Breast epithelium (tissue), 4 donors: ENCODE measurements around the gene PLEKHA8. TPM values are rescaled to one million over a fixed set of nuclear protein-coding genes. Genes with fewer than 3 reads are reported as not detected.

Source experiments
- DNase-seq, 2 donors: peaks; one replicate each; pipeline ENCODE4 v3.0.0-alpha.2; 2019; ENCODE audit warnings: low spot score in 2 of 2
- H3K27ac ChIP-seq, 2 donors: fragments of 200-600 bp; sonication (generic) in 1 of 2; one replicate each; pipeline ENCODE4 v1.5.1; 2016 to 2019; ENCODE audit warnings: mild to moderate bottlenecking in 1 of 2
- H3K27me3 ChIP-seq, 2 donors: fragments of 200-600 bp; sonication (generic) in 1 of 2; one replicate each; pipeline versions ENCODE4 v1.5.1 to v1.6.0; 2017 to 2019; ENCODE audit warnings: control low read depth in 1 of 2, mild to moderate bottlenecking in 1 of 2
- H3K36me3 ChIP-seq: fragments of 200-600 bp; one replicate; pipeline ENCODE4 v1.5.1; 2019
- H3K4me1 ChIP-seq, 2 donors: fragments of 200-600 bp; sonication (generic); one replicate each; pipeline ENCODE4 v1.5.1; 2016 to 2019; ENCODE audit warnings: control low read depth in 1 of 2
- H3K4me3 ChIP-seq, 3 donors: fragments of 200-600 bp; sonication (generic); 1 replicate in 2 of 3; 2 replicates in 1 of 3; pipeline ENCODE4 v1.5.1; 2016 to 2019; ENCODE audit warnings: mild to moderate bottlenecking in 3 of 3, moderate library complexity in 2 of 3
- H3K9me3 ChIP-seq, 2 donors: fragments of 200-600 bp; sonication (generic) in 1 of 2; one replicate each; pipeline ENCODE4 v1.5.1; 2016 to 2019; ENCODE audit warnings: control low read depth in 1 of 2
- POLR2A ChIP-seq: fragments of 450-650 bp; IDR thresholded peaks from one replicate; pipeline ENCODE4 v1.6.1; 2016; ENCODE audit warnings: antibody characterized with exemption, mild to moderate bottlenecking, moderate library complexity
- POLR2AphosphoS5 ChIP-seq, 3 donors: sonication (generic); formaldehyde crosslinking; IDR thresholded peaks; one replicate each; pipeline ENCODE4 v1.6.1; 2017; ENCODE audit warnings: antibody characterized with exemption in 3 of 3
- intact Hi-C: fragments of 100-400 bp; cut with DNase I; formaldehyde crosslinking; loops from one replicate; pipeline ENCODE4 v1.15.1; 2023; ENCODE audit warnings: low total_unique reads
- total RNA-seq, 3 donors: library from RNA; depleted of rRNA; stranded (reverse); fragments of >200 nt; gene quantifications; one replicate each; pipeline ENCODE4 v1.1.0, GENCODE V29; 2016
- TF ChIP-seq, protein P1 (sequence below), 3 donors: fragments of 450-650 bp; IDR thresholded peaks; one replicate each; pipeline ENCODE4 v1.5.1; 2016 to 2017; ENCODE audit warnings: antibody characterized with exemption in 3 of 3, mild to moderate bottlenecking in 3 of 3, moderate library complexity in 3 of 3

The PLEKHA8 gene
- total RNA-seq, 3 donors from 2014 or later, result 7.5 to 15.1 (median 14.0) TPM

DNA sequence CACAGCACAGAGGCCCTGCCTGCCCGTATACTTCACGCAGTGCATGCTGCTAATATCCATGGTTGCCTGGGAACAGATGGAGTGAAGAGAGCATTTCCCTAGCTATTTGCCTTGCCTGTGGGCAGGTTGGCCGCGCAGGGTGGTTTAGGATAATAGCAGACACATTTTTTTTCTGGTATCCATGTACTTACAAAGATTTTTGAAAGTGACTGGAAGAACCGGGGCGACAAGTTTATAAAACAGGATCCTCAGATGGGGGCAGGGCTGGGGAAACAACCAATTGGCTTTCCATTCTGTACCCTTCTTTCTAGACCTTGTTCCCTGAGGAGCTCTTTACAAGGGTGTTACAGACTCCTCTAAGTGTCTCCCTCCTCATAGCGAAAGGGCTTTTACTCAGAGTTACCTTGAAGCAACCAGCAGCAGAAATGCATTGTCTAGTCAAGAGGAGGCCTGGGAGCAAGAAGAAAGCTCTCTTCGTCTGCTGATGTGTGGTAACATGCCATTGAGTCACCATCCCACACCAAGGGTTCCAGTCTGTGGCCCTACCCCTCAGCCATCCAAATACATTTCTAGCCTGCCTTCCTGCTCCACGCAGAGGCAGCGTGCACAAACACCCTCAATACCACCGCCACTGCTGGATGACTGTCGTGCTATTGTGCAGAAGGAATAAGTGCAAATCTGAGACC, 138.1 kb downstream of the PLEKHA8 start:
- Histone ChIP-seq H3K27ac (peak overlapping the region; percentile 52 to 61), H3K9me3 (no peaks in the 10 kb centered on the region), H3K4me3 (no peak overlapping the region), H3K4me1 (peaks cover 0 to 24% of the 10 kb centered on the region in 2 donors), H3K27me3 (no peaks in the 10 kb centered on the region), H3K36me3 (no peaks in the 10 kb centered on the region)
- TF ChIP-seq POLR2A (no peak), POLR2AphosphoS5 (IDR thresholded peaks at IDR 0.05) (no peak)
- TF ChIP-seq, protein P1, sequence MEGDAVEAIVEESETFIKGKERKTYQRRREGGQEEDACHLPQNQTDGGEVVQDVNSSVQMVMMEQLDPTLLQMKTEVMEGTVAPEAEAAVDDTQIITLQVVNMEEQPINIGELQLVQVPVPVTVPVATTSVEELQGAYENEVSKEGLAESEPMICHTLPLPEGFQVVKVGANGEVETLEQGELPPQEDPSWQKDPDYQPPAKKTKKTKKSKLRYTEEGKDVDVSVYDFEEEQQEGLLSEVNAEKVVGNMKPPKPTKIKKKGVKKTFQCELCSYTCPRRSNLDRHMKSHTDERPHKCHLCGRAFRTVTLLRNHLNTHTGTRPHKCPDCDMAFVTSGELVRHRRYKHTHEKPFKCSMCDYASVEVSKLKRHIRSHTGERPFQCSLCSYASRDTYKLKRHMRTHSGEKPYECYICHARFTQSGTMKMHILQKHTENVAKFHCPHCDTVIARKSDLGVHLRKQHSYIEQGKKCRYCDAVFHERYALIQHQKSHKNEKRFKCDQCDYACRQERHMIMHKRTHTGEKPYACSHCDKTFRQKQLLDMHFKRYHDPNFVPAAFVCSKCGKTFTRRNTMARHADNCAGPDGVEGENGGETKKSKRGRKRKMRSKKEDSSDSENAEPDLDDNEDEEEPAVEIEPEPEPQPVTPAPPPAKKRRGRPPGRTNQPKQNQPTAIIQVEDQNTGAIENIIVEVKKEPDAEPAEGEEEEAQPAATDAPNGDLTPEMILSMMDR (IDR thresholded peaks at IDR 0.05), result no peak
- intact Hi-C loops, result no loop called here
- peak; percentile 64 to 72 for DNase-seq

DNA sequence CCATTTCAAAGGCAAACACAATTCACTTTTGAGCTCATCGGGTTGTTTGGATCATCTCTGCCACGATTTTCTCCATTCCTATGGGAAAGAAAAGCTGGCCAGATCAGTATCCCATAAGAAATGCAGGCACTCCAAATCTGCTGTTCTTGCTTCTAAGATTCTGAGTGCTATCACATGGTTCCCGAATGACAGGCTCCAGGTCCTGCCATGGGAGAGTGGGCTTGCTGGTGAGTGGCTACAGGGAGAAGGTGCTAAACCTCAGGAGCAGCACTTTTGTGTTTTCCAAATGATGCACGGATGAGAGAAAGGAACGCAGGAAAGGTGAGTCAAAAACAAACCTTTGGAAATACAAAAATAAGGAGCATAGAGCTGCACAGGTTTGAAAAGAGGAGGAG, 138.6 kb downstream of the PLEKHA8 start:
- H3K9me3 ChIP-seq, result no peaks in the 10 kb centered on the region
- H3K36me3 ChIP-seq, result no peaks in the 10 kb centered on the region
- peaks cover 0 to 24% of the 10 kb centered on the region in 2 donors for H3K4me1 ChIP-seq
- intact Hi-C loops, result no loop called here
- DNase-seq, result no peak
- peak overlapping the region; percentile 52 to 61 for H3K27ac ChIP-seq
- TF ChIP-seq POLR2AphosphoS5 (IDR thresholded peaks at IDR 0.05) (no peak), POLR2A (no peak)
- TF ChIP-seq, protein P1 (IDR thresholded peaks at IDR 0.05), result no peak
- no peak overlapping the region for H3K4me3 ChIP-seq
- no peaks in the 10 kb centered on the region for H3K27me3 ChIP-seq

DNA sequence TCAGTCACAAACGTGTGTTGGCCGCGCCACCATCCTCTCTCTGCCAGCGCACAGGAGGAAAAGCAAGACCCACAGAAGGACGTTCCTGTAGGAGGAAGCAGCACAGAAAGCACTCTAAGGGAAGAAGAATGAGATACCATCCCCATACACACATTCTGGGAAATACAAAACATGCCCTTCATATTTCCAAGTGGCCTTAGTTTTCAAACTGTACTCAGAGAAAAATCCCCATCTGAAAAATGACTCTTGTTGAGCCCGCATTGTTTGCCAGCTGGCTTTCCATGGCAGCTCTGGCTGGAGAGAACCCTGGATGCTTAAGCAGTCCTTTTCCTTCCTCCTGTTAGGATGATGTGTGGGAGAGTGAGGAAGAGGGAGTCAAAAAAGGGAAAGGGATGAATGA, 139.7 kb downstream of the PLEKHA8 start:
- TF ChIP-seq POLR2AphosphoS5 (IDR thresholded peaks at IDR 0.05) (no peak), POLR2A (no peak)
- TF ChIP-seq, protein P1 (IDR thresholded peaks at IDR 0.05), result no peak
- Histone ChIP-seq H3K9me3 (no peaks in the 10 kb centered on the region), H3K36me3 (no peaks in the 10 kb centered on the region), H3K4me1 (peaks cover 0 to 21% of the 10 kb centered on the region in 2 donors), H3K27ac (no peak overlapping the region), H3K27me3 (no peaks in the 10 kb centered on the region), H3K4me3 (no peak overlapping the region)
- DNase-seq, result no peak
- intact Hi-C loops, result no loop called here

DNA sequence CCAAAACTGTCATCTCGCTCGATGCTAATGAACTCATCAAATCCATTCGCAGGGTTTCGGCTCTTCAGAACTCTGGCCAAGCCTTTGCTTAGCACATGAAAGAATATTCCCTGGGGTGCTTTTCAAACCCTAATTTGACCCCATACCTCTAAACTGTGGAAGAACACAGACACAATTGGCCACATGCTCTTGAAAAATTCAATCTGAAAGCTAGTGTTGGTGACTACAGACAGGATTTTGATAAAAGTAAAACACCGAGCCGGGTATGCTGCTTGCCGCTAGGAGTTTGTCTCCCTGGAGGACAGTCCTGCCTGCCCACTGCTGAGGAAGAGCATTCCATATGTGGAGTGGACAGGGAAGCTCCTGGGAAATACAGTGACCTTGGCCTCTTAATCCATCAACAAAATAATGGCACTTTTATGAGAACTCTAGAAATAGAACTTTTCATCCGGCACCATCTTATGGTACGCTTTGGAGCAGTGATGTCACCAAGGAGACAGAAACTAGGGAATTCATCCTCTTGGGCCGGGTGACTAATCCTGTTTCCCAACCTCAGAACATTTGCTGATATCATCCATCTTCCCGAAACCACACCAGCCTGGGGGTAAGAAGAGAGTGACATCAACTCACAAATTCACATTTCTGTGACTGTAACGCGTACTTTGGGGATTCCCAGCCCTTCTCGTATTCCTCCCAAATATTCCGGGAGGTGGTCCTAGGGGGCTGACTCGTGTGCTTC, 140.8 kb downstream of the PLEKHA8 start:
- Histone ChIP-seq H3K4me1 (peaks cover 0 to 30% of the 10 kb centered on the region in 2 donors), H3K4me3 (no peak overlapping the region), H3K27me3 (no peaks in the 10 kb centered on the region), H3K9me3 (no peaks in the 10 kb centered on the region), H3K36me3 (no peaks in the 10 kb centered on the region), H3K27ac (peak overlapping the region; percentile 57 to 77)
- TF ChIP-seq POLR2AphosphoS5 (IDR thresholded peaks at IDR 0.05), result no peak
- TF ChIP-seq, protein P1 (IDR thresholded peaks at IDR 0.05), result no peak
- TF ChIP-seq POLR2A, result no peak
- intact Hi-C loops, result no loop called here
- DNase-seq, result no peak

DNA sequence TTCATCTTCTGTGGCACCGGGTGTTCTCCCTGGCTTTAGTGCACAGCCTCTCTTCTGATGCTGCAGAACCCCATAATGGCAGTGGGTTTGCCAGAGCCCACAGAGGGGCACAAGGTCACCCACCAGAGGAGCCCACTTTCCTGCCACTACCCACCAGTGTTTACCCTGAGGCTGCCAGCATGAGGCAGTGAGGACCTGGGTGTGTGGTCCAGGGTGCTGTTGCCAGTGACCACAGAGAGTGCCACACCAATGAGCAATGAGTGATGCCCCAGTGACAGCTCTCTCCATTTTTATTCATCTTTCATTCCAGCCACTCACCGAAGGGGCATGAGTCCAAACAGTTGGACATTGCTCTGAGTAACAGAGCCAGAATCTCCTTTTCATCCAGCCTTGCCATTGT, 141.4 kb downstream of the PLEKHA8 start:
- H3K9me3 ChIP-seq, result no peaks in the 10 kb centered on the region
- no peak overlapping the region for H3K4me3 ChIP-seq
- intact Hi-C loops, result no loop called here
- TF ChIP-seq, protein P1 (IDR thresholded peaks at IDR 0.05), result no peak
- TF ChIP-seq POLR2AphosphoS5 (IDR thresholded peaks at IDR 0.05), result no peak
- no peak for TF ChIP-seq POLR2A
- DNase-seq, result no peak
- H3K36me3 ChIP-seq, result no peaks in the 10 kb centered on the region
- no peaks in the 10 kb centered on the region for H3K27me3 ChIP-seq
- H3K4me1 ChIP-seq, result peaks cover 0 to 32% of the 10 kb centered on the region in 2 donors
- peak overlapping the region; percentile 27 to 77 for H3K27ac ChIP-seq
